ENCODE measurements around the gene RPP14. TPM values are rescaled to one million over a fixed set of nuclear protein-coding genes. Genes with fewer than 3 reads are reported as not detected.

RPP14 gene
- total RNA-seq, 1 experiment from 2014 or later: 25.4 TPM

GRCh38 chr3:58341376-58341775, 35.3 kb downstream of the RPP14 start:
- DNase-seq (ENCODE audit: low read depth, low spot score): no peak

GRCh38 chr3:58342676-58343075, 36.6 kb downstream of the RPP14 start:
- in situ Hi-C loops (cut with HindIII; ENCODE audit: low pct_unique_long_range_greater_than_20kb, low sequenced_read_pairs): no loop called here
- no peak for DNase-seq (ENCODE audit: low read depth, low spot score)

More at GRCh38 chr3:58341376-58341775, 35.3 kb downstream of the RPP14 start:
- in situ Hi-C loops (cut with HindIII; ENCODE audit: low pct_unique_long_range_greater_than_20kb, low sequenced_read_pairs): no loop called here

- in situ Hi-C loops (cut with HindIII; ENCODE audit: low pct_unique_long_range_greater_than_20kb, low sequenced_read_pairs): no loop called here
- no peak for DNase-seq (ENCODE audit: low read depth, low spot score)
Observed at GRCh38 chr3:58345457-58345856, 39.4 kb downstream of the RPP14 start.

GRCh38 chr3:58346368-58346767, 40.3 kb downstream of the RPP14 start:
- no peak for DNase-seq (ENCODE audit: low read depth, low spot score)
- in situ Hi-C loops (cut with HindIII; ENCODE audit: low pct_unique_long_range_greater_than_20kb, low sequenced_read_pairs): no loop called here

- in situ Hi-C loops (cut with HindIII; ENCODE audit: low pct_unique_long_range_greater_than_20kb, low sequenced_read_pairs): no loop called here
- no peak for DNase-seq (ENCODE audit: low read depth, low spot score)
Observed at GRCh38 chr3:58347984-58348383, 41.9 kb downstream of the RPP14 start.

GRCh38 chr3:58349792-58350626, 44.0 kb downstream of the RPP14 start:
- DNase-seq (ENCODE audit: low read depth, low spot score): no peak
- in situ Hi-C loops (cut with HindIII; ENCODE audit: low pct_unique_long_range_greater_than_20kb, low sequenced_read_pairs): no loop called here

- no peak for DNase-seq (ENCODE audit: low read depth, low spot score)
- in situ Hi-C loops (cut with HindIII; ENCODE audit: low pct_unique_long_range_greater_than_20kb, low sequenced_read_pairs): no loop called here
Observed at GRCh38 chr3:58350627-58351013, 44.6 kb downstream of the RPP14 start.

- in situ Hi-C loops (cut with HindIII; ENCODE audit: low pct_unique_long_range_greater_than_20kb, low sequenced_read_pairs): no loop called here
- DNase-seq (ENCODE audit: low read depth, low spot score): no peak
Observed at GRCh38 chr3:58351920-58352319, 45.9 kb downstream of the RPP14 start.

GRCh38 chr3:58352626-58353025, 46.6 kb downstream of the RPP14 start:
- in situ Hi-C loops (cut with HindIII; ENCODE audit: low pct_unique_long_range_greater_than_20kb, low sequenced_read_pairs): no loop called here
- no peak for DNase-seq (ENCODE audit: low read depth, low spot score)

- DNase-seq (ENCODE audit: low read depth, low spot score): no peak
- in situ Hi-C loops (cut with HindIII; ENCODE audit: low pct_unique_long_range_greater_than_20kb, low sequenced_read_pairs): no loop called here
Observed at GRCh38 chr3:58353722-58354553, 47.9 kb downstream of the RPP14 start.

GRCh38 chr3:58355179-58355578, 49.1 kb downstream of the RPP14 start:
- in situ Hi-C loops (cut with HindIII; ENCODE audit: low pct_unique_long_range_greater_than_20kb, low sequenced_read_pairs): no loop called here
- no peak for DNase-seq (ENCODE audit: low read depth, low spot score)

- in situ Hi-C loops (cut with HindIII; ENCODE audit: low pct_unique_long_range_greater_than_20kb, low sequenced_read_pairs): no loop called here
- no peak for DNase-seq (ENCODE audit: low read depth, low spot score)
Observed at GRCh38 chr3:58356054-58356453, 50.0 kb downstream of the RPP14 start.

GRCh38 chr3:58357402-58357801, 51.4 kb downstream of the RPP14 start:
- DNase-seq (ENCODE audit: low read depth, low spot score): no peak
- in situ Hi-C loops (cut with HindIII; ENCODE audit: low pct_unique_long_range_greater_than_20kb, low sequenced_read_pairs): no loop called here

GRCh38 chr3:58358092-58358491, 52.0 kb downstream of the RPP14 start:
- in situ Hi-C loops (cut with HindIII; ENCODE audit: low pct_unique_long_range_greater_than_20kb, low sequenced_read_pairs): no loop called here
- DNase-seq (ENCODE audit: low read depth, low spot score): no peak

- no peak for DNase-seq (ENCODE audit: low read depth, low spot score)
- in situ Hi-C loops (cut with HindIII; ENCODE audit: low pct_unique_long_range_greater_than_20kb, low sequenced_read_pairs): no loop called here
Observed at GRCh38 chr3:58358808-58359207, 52.8 kb downstream of the RPP14 start.

GRCh38 chr3:58359621-58360020, 53.6 kb downstream of the RPP14 start:
- no peak for DNase-seq (ENCODE audit: low read depth, low spot score)
- in situ Hi-C loops (cut with HindIII; ENCODE audit: low pct_unique_long_range_greater_than_20kb, low sequenced_read_pairs): no loop called here

GRCh38 chr3:58361866-58362265, 55.8 kb downstream of the RPP14 start:
- in situ Hi-C loops (cut with HindIII; ENCODE audit: low pct_unique_long_range_greater_than_20kb, low sequenced_read_pairs): no loop called here
- DNase-seq (ENCODE audit: low read depth, low spot score): no peak

- DNase-seq (ENCODE audit: low read depth, low spot score): no peak
- in situ Hi-C loops (cut with HindIII; ENCODE audit: low pct_unique_long_range_greater_than_20kb, low sequenced_read_pairs): no loop called here
Observed at GRCh38 chr3:58366699-58367098, 60.7 kb downstream of the RPP14 start.

- no peak for DNase-seq (ENCODE audit: low read depth, low spot score)
- in situ Hi-C loops (cut with HindIII; ENCODE audit: low pct_unique_long_range_greater_than_20kb, low sequenced_read_pairs): no loop called here
Observed at GRCh38 chr3:58369038-58369437, 63.0 kb downstream of the RPP14 start.
